Prostate gland (tissue), 2 donors: ENCODE results near the gene SLC35B1.

Source experiments
- CTCF ChIP-seq, 4 experiments: fragments of 200-600 bp in 2 of 4; fragments of 450-650 bp in 2 of 4; sonication (generic) in 2 of 4; IDR thresholded peaks; 1 replicate in 3 of 4; 2 replicates in 1 of 4; pipeline ENCODE4 v1.5.1; 2016 to 2019; ENCODE audit warnings: antibody characterized with exemption in 4 of 4, mild to moderate bottlenecking in 2 of 4, moderate library complexity in 2 of 4
- POLR2A ChIP-seq: fragments of 450-650 bp; IDR thresholded peaks from one replicate; pipeline ENCODE4 v1.6.1; 2016; ENCODE audit warnings: antibody characterized with exemption, mild to moderate bottlenecking
- POLR2AphosphoS5 ChIP-seq: sonication (generic); formaldehyde crosslinking; IDR thresholded peaks from one replicate; pipeline ENCODE4 v1.6.1; 2017; ENCODE audit warnings: antibody characterized with exemption

GRCh38 chr17:49703557-49704277, 4.0 kb downstream of the SLC35B1 start:
- TF ChIP-seq CTCF (IDR thresholded peaks at IDR 0.05) (peak in 3 of 4 experiments; percentile 38 to 61 (median 48)), POLR2A (no peak), POLR2AphosphoS5 (peak; percentile 78)
